ENCODE data around the gene CBX4. TPM values are rescaled to one million over a fixed set of nuclear protein-coding genes. Genes with fewer than 3 reads are reported as not detected.

CBX4 gene
- total and polyA plus RNA-seq, 10 donors, result 12.3 to 48.0 (median 25.4) TPM

DNA sequence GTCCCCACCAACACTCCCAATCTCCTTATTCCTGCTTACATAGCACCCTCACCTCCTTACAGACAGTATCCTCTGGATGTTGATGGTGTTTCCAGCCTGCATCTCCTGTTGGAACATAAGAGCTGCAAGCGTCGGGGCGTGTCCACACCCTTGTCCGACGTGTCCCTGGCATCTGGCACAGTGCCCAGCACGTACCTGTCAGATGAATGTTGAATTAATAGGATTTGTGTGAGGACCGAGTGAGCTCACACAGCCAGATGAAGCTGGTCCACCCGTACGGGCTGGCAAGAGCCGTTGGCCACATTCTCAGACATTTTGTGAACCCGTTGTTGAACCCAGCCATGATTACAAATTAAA, 12.2 kb upstream of the CBX4 start:
- 86 to 95% (median 92%) methylated on average over 11 of the region's 11 CpGs for WGBS, 5 donors
- TF ChIP-seq, protein P1, sequence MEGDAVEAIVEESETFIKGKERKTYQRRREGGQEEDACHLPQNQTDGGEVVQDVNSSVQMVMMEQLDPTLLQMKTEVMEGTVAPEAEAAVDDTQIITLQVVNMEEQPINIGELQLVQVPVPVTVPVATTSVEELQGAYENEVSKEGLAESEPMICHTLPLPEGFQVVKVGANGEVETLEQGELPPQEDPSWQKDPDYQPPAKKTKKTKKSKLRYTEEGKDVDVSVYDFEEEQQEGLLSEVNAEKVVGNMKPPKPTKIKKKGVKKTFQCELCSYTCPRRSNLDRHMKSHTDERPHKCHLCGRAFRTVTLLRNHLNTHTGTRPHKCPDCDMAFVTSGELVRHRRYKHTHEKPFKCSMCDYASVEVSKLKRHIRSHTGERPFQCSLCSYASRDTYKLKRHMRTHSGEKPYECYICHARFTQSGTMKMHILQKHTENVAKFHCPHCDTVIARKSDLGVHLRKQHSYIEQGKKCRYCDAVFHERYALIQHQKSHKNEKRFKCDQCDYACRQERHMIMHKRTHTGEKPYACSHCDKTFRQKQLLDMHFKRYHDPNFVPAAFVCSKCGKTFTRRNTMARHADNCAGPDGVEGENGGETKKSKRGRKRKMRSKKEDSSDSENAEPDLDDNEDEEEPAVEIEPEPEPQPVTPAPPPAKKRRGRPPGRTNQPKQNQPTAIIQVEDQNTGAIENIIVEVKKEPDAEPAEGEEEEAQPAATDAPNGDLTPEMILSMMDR (IDR thresholded peaks at IDR 0.05 in 8 of 11, conservative IDR thresholded peaks at IDR 0.05 in 3 of 11), result no peak
- TF ChIP-seq POLR2AphosphoS5 (IDR thresholded peaks at IDR 0.05) (no peak), POLR2A (IDR thresholded peaks at IDR 0.05) (no peak)

DNA sequence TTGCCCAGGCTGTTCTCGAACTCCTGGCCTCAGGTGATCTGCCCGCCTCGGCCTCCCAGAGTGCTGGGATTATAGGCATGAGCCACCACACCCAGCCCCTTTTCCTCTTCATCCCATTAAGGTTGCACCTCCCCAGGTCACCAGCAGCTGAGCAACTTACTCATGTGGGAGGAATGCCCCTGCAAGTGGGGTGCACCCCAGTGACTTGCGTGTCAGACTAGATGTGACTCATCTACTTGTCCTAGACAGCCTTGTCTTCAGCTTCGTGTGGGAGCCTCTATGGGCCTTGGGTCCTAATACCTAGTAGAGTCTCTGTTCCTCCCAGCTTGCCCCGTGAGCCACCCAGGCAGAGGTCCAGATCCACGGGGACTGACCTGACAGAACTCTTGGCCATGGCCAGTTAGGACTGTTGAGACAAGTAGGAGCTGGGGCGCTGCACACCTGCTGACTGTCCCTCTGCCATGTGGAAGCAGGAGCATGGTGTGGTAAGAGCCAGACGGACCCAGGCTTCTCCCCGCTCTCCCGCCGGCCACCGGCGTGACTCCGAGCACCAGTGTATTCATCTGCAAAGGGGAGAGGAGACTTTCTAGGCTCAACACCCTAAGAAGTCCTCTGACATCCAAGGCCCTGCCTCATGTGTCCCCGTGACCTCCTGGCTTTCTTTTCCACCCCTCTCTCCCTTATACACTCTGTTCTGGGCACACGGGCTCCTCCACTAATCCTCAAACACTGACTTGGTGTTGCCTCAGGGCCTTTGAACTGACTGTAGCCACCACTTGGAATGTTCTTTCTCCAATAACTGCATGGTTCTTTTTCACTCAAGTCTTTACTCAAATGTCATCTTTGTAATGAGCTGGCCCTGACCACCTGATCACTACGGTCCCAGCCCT, 11.6 kb upstream of the CBX4 start:
- Histone ChIP-seq H3K4me1 (peaks cover 0 to 30% (median 15%) of the 10 kb centered on the region in 6 donors), H3K36me3 (no peaks in the 10 kb centered on the region), H3K27me3 (replicated peaks in 1 of 7) (peaks cover 0 to 34% (median 2%) of the 10 kb centered on the region in 7 donors), H3K4me3 (no peak overlapping the region), H3K27ac (no peak overlapping the region), H3K9me3 (no peaks in the 10 kb centered on the region)
- no peak for DNase-seq
- no peak for TF ChIP-seq POLR2AphosphoS5 (IDR thresholded peaks at IDR 0.05)
- TF ChIP-seq, protein P1 (IDR thresholded peaks at IDR 0.05 in 8 of 11, conservative IDR thresholded peaks at IDR 0.05 in 3 of 11), result no peak
- no peak for TF ChIP-seq POLR2A (IDR thresholded peaks at IDR 0.05)
- intact Hi-C loops (cut with DNase I; ENCODE audit: low total_unique reads), result no loop called here
- WGBS, 5 donors, result 88 to 96% (median 91%) methylated on average over 16 to 18 of the region's 18 CpGs

More for the DNA sequence above, 12.2 kb upstream of the CBX4 start:
- H3K9me3 ChIP-seq, result no peaks in the 10 kb centered on the region
- H3K4me3 ChIP-seq, result no peak overlapping the region
- no peaks in the 10 kb centered on the region for H3K36me3 ChIP-seq
- intact Hi-C loops (cut with DNase I; ENCODE audit: low total_unique reads), result no loop called here
- H3K27me3 ChIP-seq (replicated peaks in 1 of 7), result peaks cover 0 to 28% (median 0%) of the 10 kb centered on the region in 7 donors
- DNase-seq, result no peak
- H3K27ac ChIP-seq, result no peak overlapping the region
- peaks cover 0 to 31% (median 14%) of the 10 kb centered on the region in 6 donors for H3K4me1 ChIP-seq

DNA sequence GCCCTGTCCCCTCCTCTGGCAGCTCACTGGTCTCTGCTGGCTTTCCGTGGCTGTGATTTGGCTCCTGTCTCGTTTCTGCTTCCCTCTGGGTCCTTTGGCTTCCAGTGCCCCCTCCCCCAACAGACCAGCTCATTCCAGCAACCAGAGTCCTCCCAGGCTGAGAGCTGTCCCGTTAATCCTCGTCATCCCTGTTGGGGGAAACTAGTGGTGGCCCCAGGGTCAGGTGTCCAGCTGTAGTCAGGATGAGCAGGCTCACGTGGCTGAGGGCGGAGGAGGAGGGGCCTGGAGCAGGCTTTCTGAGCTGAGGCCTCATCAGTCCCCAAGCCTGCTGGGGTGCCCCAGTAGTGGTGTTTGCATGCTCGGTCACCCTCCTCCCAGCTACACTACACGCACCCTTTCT, 10.7 kb upstream of the CBX4 start:
- H3K9me3 ChIP-seq, result no peaks in the 10 kb centered on the region
- WGBS, 5 donors, result 74 to 88% (median 86%) methylated on average over 8 of the region's 8 CpGs
- intact Hi-C loops (cut with DNase I; ENCODE audit: low total_unique reads), result loop anchor here (10.0 kb wide), 1 partner anchor 135 kb away; no protein-coding TSS in a partner anchor

More for the DNA sequence above, 10.7 kb upstream of the CBX4 start:
- no peak overlapping the region for H3K4me3 ChIP-seq
- no peak for DNase-seq
- H3K36me3 ChIP-seq, result no peaks in the 10 kb centered on the region
- H3K27me3 ChIP-seq (replicated peaks in 1 of 7), result peaks cover 0 to 43% (median 6%) of the 10 kb centered on the region in 7 donors
- no peak overlapping the region for H3K27ac ChIP-seq
- peaks cover 1 to 30% (median 24%) of the 10 kb centered on the region in 6 donors for H3K4me1 ChIP-seq
- TF ChIP-seq, protein P1 (IDR thresholded peaks at IDR 0.05 in 8 of 11, conservative IDR thresholded peaks at IDR 0.05 in 3 of 11), result no peak
- TF ChIP-seq POLR2A (IDR thresholded peaks at IDR 0.05) (no peak), POLR2AphosphoS5 (IDR thresholded peaks at IDR 0.05) (no peak)
